ENCODE measurements around the gene LGR6. TPM values are rescaled to one million over a fixed set of nuclear protein-coding genes. Genes with fewer than 3 reads are reported as not detected.

Gene LGR6
- total and polyA plus RNA-seq, 2 donors (not counting 1 experiment from before 2014, with no cell fraction given), result 0.28 TPM; not detected in 1

DNA sequence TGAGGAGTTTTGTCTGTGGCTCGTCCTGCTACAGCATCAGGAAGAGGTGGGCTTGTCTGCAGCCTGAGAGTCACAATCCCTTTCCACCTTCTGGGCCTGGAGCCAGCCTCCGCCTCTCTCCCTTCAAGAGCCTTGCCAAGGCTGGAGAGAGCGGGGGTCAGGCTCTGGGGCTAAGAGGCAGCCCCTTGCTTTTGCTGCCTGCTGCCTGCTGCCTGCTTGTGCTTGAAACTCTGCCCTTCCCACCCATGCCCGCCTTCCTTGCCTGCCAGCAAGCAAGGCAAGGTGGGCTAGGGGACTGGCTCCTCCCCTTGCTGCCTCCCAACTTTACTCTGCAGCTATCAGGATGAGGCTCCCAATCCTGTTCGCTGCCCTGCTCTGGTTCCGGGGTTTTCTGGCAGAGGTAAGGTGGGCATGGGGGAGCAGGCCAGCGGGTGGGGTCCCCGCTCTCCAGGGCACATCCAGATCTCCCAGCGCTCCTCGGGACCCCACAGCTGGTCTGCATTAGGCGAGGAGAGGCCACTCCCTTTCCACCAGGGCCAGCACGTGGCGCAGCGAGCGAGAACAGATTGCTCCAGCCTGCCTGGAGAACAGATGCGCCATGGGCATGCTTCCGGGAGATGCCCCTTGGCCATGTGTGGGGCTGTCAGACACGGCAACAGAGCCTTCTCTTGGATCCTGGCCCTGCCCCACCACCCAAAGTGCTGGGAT, 25.7 kb upstream of the LGR6 start:
- 92% methylated on average over 17 of the region's 18 CpGs for WGBS (ENCODE audit: insufficient coverage)
- no peaks in the 10 kb centered on the region for H4K20me1 ChIP-seq (ENCODE audit: control insufficient read depth, insufficient read depth, low read length, poor library complexity, severe bottlenecking)
- H3K9me3 Mint-ChIP-seq (ENCODE audit: insufficient read depth), result no peaks in the 10 kb centered on the region
- peaks cover 37% of the 10 kb centered on the region for H3K4me1 Mint-ChIP-seq
- peaks cover 31 to 38% of the 10 kb centered on the region in 2 donors for H3K4me1 ChIP-seq (ENCODE audit: control insufficient read depth in 2 of 2, insufficient read depth in 2 of 2, low read length in 2 of 2)
- ATAC-seq (ENCODE audit: low read depth) (no peak), DNase-seq (no peak)
- intact Hi-C loops (cut with micrococcal nuclease), result loop anchor here (10.0 kb wide), 3 partner anchors 183 to 797 kb away; partner anchors contain the start of genes CYB5R1 and RNPEP
- H3K4me3 ChIP-seq (ENCODE audit: control extremely low read depth in 1 of 5, extremely low read depth in 1 of 5, insufficient read depth in 1 of 5, low read depth in 2 of 5, low read length in 4 of 5), result no peak overlapping the region
- H3K4me3 Mint-ChIP-seq, result no peak overlapping the region
- no peak overlapping the region for H3K27ac ChIP-seq (ENCODE audit: low read length in 2 of 2)
- peaks cover 12% of the 10 kb centered on the region for H3K79me2 ChIP-seq (ENCODE audit: control insufficient read depth, insufficient read depth, low read length)
- H3K27ac Mint-ChIP-seq, result no peak overlapping the region
- peaks cover 6% of the 10 kb centered on the region for H3K27me3 Mint-ChIP-seq
- H3K9me3 ChIP-seq (ENCODE audit: control extremely low read depth in 1 of 3, control insufficient read depth in 2 of 3, insufficient read depth in 1 of 3, low read length in 2 of 3), result no peaks in the 10 kb centered on the region
- POLR2A ChIA-PET, result no interaction called here
- CTCF ChIA-PET, result no interaction called here
- no peak overlapping the region for H2AFZ ChIP-seq (ENCODE audit: insufficient read depth, low read depth, low read length, poor library complexity, severe bottlenecking)
- no peak overlapping the region for H3K4me2 ChIP-seq (replicated peaks; ENCODE audit: low read depth, low read length, poor library complexity, severe bottlenecking)
- TF ChIP-seq, protein P1, sequence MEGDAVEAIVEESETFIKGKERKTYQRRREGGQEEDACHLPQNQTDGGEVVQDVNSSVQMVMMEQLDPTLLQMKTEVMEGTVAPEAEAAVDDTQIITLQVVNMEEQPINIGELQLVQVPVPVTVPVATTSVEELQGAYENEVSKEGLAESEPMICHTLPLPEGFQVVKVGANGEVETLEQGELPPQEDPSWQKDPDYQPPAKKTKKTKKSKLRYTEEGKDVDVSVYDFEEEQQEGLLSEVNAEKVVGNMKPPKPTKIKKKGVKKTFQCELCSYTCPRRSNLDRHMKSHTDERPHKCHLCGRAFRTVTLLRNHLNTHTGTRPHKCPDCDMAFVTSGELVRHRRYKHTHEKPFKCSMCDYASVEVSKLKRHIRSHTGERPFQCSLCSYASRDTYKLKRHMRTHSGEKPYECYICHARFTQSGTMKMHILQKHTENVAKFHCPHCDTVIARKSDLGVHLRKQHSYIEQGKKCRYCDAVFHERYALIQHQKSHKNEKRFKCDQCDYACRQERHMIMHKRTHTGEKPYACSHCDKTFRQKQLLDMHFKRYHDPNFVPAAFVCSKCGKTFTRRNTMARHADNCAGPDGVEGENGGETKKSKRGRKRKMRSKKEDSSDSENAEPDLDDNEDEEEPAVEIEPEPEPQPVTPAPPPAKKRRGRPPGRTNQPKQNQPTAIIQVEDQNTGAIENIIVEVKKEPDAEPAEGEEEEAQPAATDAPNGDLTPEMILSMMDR (IDR thresholded peaks at IDR 0.05), result no peak
- no peak for TF ChIP-seq EZH2 (IDR thresholded peaks at IDR 0.05; ENCODE audit: borderline replicate concordance, insufficient read depth, low read depth, low read length, poor library complexity, severe bottlenecking)
- H3K27me3 ChIP-seq (replicated peaks in 1 of 4; ENCODE audit: control extremely low read depth in 1 of 4, control insufficient read depth in 3 of 4, insufficient read depth in 4 of 4, low read length in 3 of 4), result no peaks in the 10 kb centered on the region
- no peak overlapping the region for H3K9ac ChIP-seq (ENCODE audit: low read length)
- H3K36me3 ChIP-seq (replicated peaks in 1 of 2; ENCODE audit: control extremely low read depth in 1 of 2, control insufficient read depth in 1 of 2, extremely low read depth in 1 of 2, insufficient read depth in 2 of 2, low read length in 1 of 2), result no peaks in the 10 kb centered on the region

DNA sequence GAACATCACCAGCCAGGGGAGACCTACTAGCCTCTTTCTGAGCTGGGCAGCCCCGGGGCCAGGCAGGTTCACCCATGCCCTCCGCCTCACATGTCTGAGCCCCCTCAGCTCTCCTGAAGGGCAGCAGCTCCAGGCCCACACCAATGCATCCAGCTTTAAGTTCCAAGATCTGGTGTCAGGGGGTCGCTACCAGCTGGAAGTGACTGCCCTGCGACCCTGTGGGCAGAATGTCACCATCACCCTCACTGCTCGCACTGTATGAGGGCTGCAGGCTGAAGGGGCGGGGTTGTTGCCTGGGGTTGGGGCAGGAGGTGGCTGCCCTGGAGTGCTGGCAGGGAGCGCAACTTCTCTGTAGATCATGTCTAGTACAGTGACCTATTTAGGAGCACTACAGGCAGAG, 24.7 kb upstream of the LGR6 start:
- intact Hi-C loops (cut with micrococcal nuclease), result loop anchor here (10.0 kb wide), 3 partner anchors 184 to 796 kb away; partner anchors contain the start of genes CYB5R1 and RNPEP
- 100% methylated on average over 6 of the region's 7 CpGs for WGBS (ENCODE audit: insufficient coverage)
- no peak for ATAC-seq (ENCODE audit: low read depth)
- peaks cover 27% of the 10 kb centered on the region for H3K4me1 Mint-ChIP-seq
- no peak overlapping the region for H3K27ac Mint-ChIP-seq
- no peak for TF ChIP-seq EZH2 (IDR thresholded peaks at IDR 0.05; ENCODE audit: borderline replicate concordance, insufficient read depth, low read depth, low read length, poor library complexity, severe bottlenecking)
- TF ChIP-seq, protein P1 (IDR thresholded peaks at IDR 0.05), result no peak
- DNase-seq, result no peak
- H3K27me3 Mint-ChIP-seq, result peaks cover 6% of the 10 kb centered on the region
- POLR2A ChIA-PET, result no interaction called here
- Histone ChIP-seq H2AFZ (ENCODE audit: insufficient read depth, low read depth, low read length, poor library complexity, severe bottlenecking) (no peak overlapping the region), H3K4me1 (ENCODE audit: control insufficient read depth in 2 of 2, insufficient read depth in 2 of 2, low read length in 2 of 2) (peaks cover 21 to 28% of the 10 kb centered on the region in 2 donors), H3K9ac (ENCODE audit: low read length) (no peak overlapping the region), H3K27me3 (replicated peaks in 1 of 4; ENCODE audit: control extremely low read depth in 1 of 4, control insufficient read depth in 3 of 4, insufficient read depth in 4 of 4, low read length in 3 of 4) (no peaks in the 10 kb centered on the region), H3K79me2 (ENCODE audit: control insufficient read depth, insufficient read depth, low read length) (peaks cover 12% of the 10 kb centered on the region), H3K4me3 (ENCODE audit: control extremely low read depth in 1 of 5, extremely low read depth in 1 of 5, insufficient read depth in 1 of 5, low read depth in 2 of 5, low read length in 4 of 5) (no peak overlapping the region), H3K27ac (ENCODE audit: low read length in 2 of 2) (no peak overlapping the region), H3K4me2 (replicated peaks; ENCODE audit: low read depth, low read length, poor library complexity, severe bottlenecking) (no peak overlapping the region), H3K9me3 (ENCODE audit: control extremely low read depth in 1 of 3, control insufficient read depth in 2 of 3, insufficient read depth in 1 of 3, low read length in 2 of 3) (no peaks in the 10 kb centered on the region), H4K20me1 (ENCODE audit: control insufficient read depth, insufficient read depth, low read length, poor library complexity, severe bottlenecking) (no peaks in the 10 kb centered on the region), H3K36me3 (replicated peaks in 1 of 2; ENCODE audit: control extremely low read depth in 1 of 2, control insufficient read depth in 1 of 2, extremely low read depth in 1 of 2, insufficient read depth in 2 of 2, low read length in 1 of 2) (no peaks in the 10 kb centered on the region)
- CTCF ChIA-PET, result no interaction called here
- no peaks in the 10 kb centered on the region for H3K9me3 Mint-ChIP-seq (ENCODE audit: insufficient read depth)
- no peak overlapping the region for H3K4me3 Mint-ChIP-seq
